ENCODE results near the gene CCNK.

Gene CCNK

GRCh38 chr14:99462210-99462609 is 19.0 kb upstream of the CCNK start:
- TF ChIP-seq CTCF (IDR thresholded peaks at IDR 0.05; ENCODE audit: borderline replicate concordance, control extremely low read depth, extremely low read depth, insufficient read depth, missing control alignments), result no peak
- in situ Hi-C loops (cut with MboI; ENCODE audit: low sequenced_read_pairs, unreplicated experiment), result no loop called here
- DNase-seq (ENCODE audit: low spot score), result no peak

DNA sequence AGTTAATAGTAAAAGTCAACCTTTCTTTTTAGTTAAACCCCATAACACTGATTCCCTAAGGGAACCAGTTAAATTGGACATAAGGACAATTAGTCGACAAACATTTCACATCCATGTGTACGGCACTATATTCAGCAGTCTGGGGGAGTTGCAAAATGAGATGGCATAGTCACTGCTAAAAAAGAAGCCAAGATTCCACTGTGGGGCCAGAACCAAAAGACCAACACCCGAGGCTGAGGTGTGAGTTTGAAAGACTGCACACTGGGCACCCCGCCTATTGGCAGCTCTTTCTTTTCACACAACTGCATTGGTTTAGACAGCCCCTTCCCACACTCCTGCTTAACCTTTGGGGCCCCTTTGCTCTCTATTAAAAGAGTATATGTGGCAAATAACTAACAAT is 17.2 kb upstream of the CCNK start:
- TF ChIP-seq CTCF (IDR thresholded peaks at IDR 0.05; ENCODE audit: borderline replicate concordance, control extremely low read depth, extremely low read depth, insufficient read depth, missing control alignments), result no peak
- in situ Hi-C loops (cut with MboI; ENCODE audit: low sequenced_read_pairs, unreplicated experiment), result no loop called here
- DNase-seq (ENCODE audit: low spot score), result no peak

- in situ Hi-C loops (cut with MboI; ENCODE audit: low sequenced_read_pairs, unreplicated experiment), result no loop called here
- TF ChIP-seq CTCF (IDR thresholded peaks at IDR 0.05; ENCODE audit: borderline replicate concordance, control extremely low read depth, extremely low read depth, insufficient read depth, missing control alignments), result no peak
- no peak for DNase-seq (ENCODE audit: low spot score)
Observed at GRCh38 chr14:99465288-99465687, 15.9 kb upstream of the CCNK start.

DNA sequence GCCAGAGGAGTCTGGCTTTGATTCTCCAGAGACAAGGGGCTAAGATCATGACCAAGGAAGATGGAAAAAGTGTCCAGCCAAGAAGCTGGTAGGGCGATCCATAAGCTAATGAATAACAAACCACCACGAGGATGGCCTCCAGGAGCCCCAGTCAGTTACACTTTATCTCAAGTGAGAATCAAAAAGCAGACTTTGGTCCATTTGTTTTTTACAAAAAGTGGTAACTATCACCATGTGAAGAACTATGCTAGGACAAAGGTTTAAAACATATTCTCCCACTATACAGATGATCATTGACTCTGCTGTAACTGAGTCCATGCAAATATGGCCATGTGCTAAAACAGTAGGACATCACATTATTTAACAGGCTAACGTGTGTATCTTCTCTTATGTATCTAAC is 14.5 kb upstream of the CCNK start:
- no peak for TF ChIP-seq CTCF (IDR thresholded peaks at IDR 0.05; ENCODE audit: borderline replicate concordance, control extremely low read depth, extremely low read depth, insufficient read depth, missing control alignments)
- no peak for DNase-seq (ENCODE audit: low spot score)
- in situ Hi-C loops (cut with MboI; ENCODE audit: low sequenced_read_pairs, unreplicated experiment), result no loop called here

DNA sequence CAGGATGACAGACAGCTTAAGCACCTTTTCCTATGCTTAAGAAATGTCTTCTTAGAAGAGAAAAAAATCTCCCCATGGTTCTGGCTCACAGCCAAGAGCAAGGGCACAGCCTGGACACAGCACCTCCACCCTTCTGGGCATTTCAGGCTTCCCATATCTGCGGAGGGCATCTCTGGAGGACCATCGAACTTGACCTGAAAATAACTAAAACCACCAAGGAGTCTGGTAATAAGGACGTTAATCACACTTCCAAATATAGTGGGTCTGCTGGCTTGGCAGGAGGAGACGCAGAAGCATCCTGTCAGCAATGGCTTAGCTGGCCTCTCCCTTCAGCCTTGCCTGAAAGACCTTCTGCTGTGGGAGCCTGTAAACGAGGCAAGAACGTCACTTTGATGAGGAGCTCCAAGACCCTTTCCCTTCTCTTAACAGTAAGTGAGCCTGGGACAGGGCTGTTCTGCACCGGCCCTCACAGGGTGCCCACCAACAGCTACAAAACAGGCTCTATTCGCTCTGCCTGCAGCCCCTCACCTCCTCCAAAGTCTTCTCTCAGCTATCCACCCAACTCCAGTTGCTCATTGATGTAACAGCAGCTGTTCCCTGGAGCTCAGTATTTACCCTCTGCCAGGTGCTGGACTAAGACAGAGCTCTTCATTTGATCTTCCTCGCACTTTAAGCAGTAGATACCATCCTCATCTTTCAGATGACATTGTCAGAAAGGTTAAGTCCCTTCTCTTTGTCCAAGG is 13.7 kb upstream of the CCNK start:
- DNase-seq (ENCODE audit: low spot score), result no peak
- in situ Hi-C loops (cut with MboI; ENCODE audit: low sequenced_read_pairs, unreplicated experiment), result no loop called here
- no peak for TF ChIP-seq CTCF (IDR thresholded peaks at IDR 0.05; ENCODE audit: borderline replicate concordance, control extremely low read depth, extremely low read depth, insufficient read depth, missing control alignments)

- in situ Hi-C loops (cut with MboI; ENCODE audit: low sequenced_read_pairs, unreplicated experiment), result no loop called here
- TF ChIP-seq CTCF (IDR thresholded peaks at IDR 0.05; ENCODE audit: borderline replicate concordance, control extremely low read depth, extremely low read depth, insufficient read depth, missing control alignments), result no peak
- no peak for DNase-seq (ENCODE audit: low spot score)
Observed at GRCh38 chr14:99468081-99468480, 13.1 kb upstream of the CCNK start.

All from GM13976 (cell line).